ENCODE measurements around the gene PIAS1. TPM values are rescaled to one million over a fixed set of nuclear protein-coding genes. Genes with fewer than 3 reads are reported as not detected.
"Not testable (repeated sequence)": the region's sequence is repeated elsewhere in the genome, so short reads cannot be mapped to it uniquely, and the experiment has no call there.

The PIAS1 gene
- total RNA-seq, 1 donor from 2014 or later = 71.1 TPM

DNA sequence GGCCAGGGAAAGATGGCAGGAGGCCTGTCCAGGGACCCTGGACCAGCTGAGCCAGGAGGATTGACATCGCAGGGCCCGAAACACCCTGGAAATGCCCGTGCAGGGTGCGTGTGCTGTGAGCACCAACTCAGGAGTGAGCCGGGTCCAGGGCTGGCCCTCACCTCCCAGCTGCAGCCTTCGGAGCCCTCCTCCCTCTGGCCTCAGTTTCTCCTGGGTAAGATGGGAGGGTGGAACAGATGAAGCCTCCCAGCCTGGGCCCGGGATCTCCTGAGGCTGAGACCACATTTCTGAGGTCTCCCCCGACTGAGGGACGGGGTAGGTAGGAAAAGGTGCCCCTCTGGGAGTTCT is 156.3 kb downstream of the PIAS1 start:
- Mint-ChIP-seq H3K27me3 (ENCODE audit: low read depth) (no peaks in the 10 kb centered on the region), H3K27ac (no peak overlapping the region), H3K36me3 (peaks cover 1% of the 10 kb centered on the region), H3K4me3 (no peak overlapping the region), H3K4me1 (peaks cover 3% of the 10 kb centered on the region), H3K9me3 (no peaks in the 10 kb centered on the region)
- DNase-seq (ENCODE audit: low spot score in 2 of 2, unreplicated experiment in 2 of 2) = no peak
- no peak for TF ChIP-seq CTCF (IDR thresholded peaks at IDR 0.05; ENCODE audit: unreplicated experiment)

GRCh38 chr15:68210821-68211655 is 156.9 kb downstream of the PIAS1 start:
- no peak overlapping the region for H3K27ac Mint-ChIP-seq
- no peaks in the 10 kb centered on the region for H3K27me3 Mint-ChIP-seq (ENCODE audit: low read depth)
- H3K9me3 Mint-ChIP-seq = no peaks in the 10 kb centered on the region
- H3K4me3 Mint-ChIP-seq = no peak overlapping the region
- H3K36me3 Mint-ChIP-seq = peaks cover 2% of the 10 kb centered on the region
- peak; percentile 64 for TF ChIP-seq CTCF (IDR thresholded peaks at IDR 0.05; ENCODE audit: unreplicated experiment)
- DNase-seq (ENCODE audit: low spot score in 2 of 2, unreplicated experiment in 2 of 2) = peak in 1 of 2 experiments; percentile 72
- no peaks in the 10 kb centered on the region for H3K4me1 Mint-ChIP-seq

DNA sequence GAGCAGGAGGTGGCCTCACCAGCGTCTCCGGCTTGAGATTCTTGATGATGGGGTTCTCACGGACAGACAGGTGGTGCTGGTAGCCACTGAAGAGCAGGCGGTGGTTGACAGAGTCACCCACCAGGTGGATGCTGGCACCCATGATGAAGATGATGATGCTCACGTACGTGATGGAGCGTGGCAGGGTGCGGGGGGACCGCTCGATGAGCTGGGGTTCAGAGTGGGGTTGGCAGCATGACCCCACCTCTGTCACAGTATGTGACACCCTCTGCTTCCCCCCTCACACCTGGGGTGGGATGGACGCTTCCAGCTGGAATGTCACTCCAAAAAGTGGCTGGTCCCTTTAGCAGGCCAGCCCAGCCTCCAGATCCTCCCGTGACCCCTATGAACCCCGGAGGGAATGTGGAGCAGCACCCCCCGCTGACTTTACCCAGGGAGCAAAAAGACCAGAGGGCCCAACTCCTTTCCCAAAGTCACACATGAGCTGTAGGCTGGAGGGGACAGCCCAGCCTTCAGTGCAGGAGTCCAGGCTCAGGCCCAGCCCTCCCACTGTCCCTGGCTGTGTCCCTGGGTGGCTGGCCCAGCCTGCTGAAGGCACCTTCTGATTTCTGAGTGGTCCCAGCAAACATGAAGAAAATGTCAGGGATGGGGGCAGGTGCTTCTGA is 157.7 kb downstream of the PIAS1 start:
- Mint-ChIP-seq H3K27me3 (ENCODE audit: low read depth) (no peaks in the 10 kb centered on the region), H3K9me3 (no peaks in the 10 kb centered on the region), H3K27ac (no peak overlapping the region), H3K36me3 (peaks cover 8% of the 10 kb centered on the region), H3K4me1 (no peaks in the 10 kb centered on the region), H3K4me3 (no peak overlapping the region)
- TF ChIP-seq CTCF (IDR thresholded peaks at IDR 0.05; ENCODE audit: unreplicated experiment) = no peak
- no peak for DNase-seq (ENCODE audit: low spot score in 2 of 2, unreplicated experiment in 2 of 2)

- not testable (repeated sequence) for H3K27ac Mint-ChIP-seq; H3K9me3 Mint-ChIP-seq; DNase-seq (ENCODE audit: low spot score in 2 of 2, unreplicated experiment in 2 of 2); H3K4me1 Mint-ChIP-seq; H3K27me3 Mint-ChIP-seq (ENCODE audit: low read depth); H3K4me3 Mint-ChIP-seq
- peaks cover 18% of the 10 kb centered on the region for H3K36me3 Mint-ChIP-seq
Observed at GRCh38 chr15:68213491-68213845, 159.4 kb downstream of the PIAS1 start.

- no peak overlapping the region for H3K4me3 Mint-ChIP-seq
- no peak for TF ChIP-seq CTCF (IDR thresholded peaks at IDR 0.05; ENCODE audit: unreplicated experiment)
- H3K4me1 Mint-ChIP-seq = no peaks in the 10 kb centered on the region
- no peak overlapping the region for H3K27ac Mint-ChIP-seq
- DNase-seq (ENCODE audit: low spot score in 2 of 2, unreplicated experiment in 2 of 2) = no peak
- no peaks in the 10 kb centered on the region for H3K27me3 Mint-ChIP-seq (ENCODE audit: low read depth)
- H3K36me3 Mint-ChIP-seq = peaks cover 21% of the 10 kb centered on the region
- no peaks in the 10 kb centered on the region for H3K9me3 Mint-ChIP-seq
Observed at GRCh38 chr15:68213991-68214837, 160.1 kb downstream of the PIAS1 start.

Data from mesothelial cell of epicardium (in vitro differentiated cells).